Measurements from ENCODE around the gene PSME2. TPM values are rescaled to one million over a fixed set of nuclear protein-coding genes. Genes with fewer than 3 reads are reported as not detected.

Gene PSME2
- total RNA-seq, 2 donors from 2014 or later = 24.6 to 28.8 TPM

GRCh38 chr14:24179294-24179960 is 33.0 kb upstream of the PSME2 start:
- no peak for DNase-seq (ENCODE audit: low spot score)
- Histone ChIP-seq H3K27me3 (replicated peaks; ENCODE audit: insufficient read depth) (no peaks in the 10 kb centered on the region), H3K27ac (peak overlapping the region; percentile 59 to 74), H3K4me3 (no peak overlapping the region), H3K9me3 (no peaks in the 10 kb centered on the region), H3K36me3 (peaks cover 38% of the 10 kb centered on the region), H3K4me1 (ENCODE audit: control insufficient read depth in 1 of 2, low read depth in 2 of 2) (no peaks in the 10 kb centered on the region)
- TF ChIP-seq CTCF (IDR thresholded peaks at IDR 0.05) = no peak
- ATAC-seq (ENCODE audit: insufficient number of reproducible peaks, low FRiP score, low read depth) = no peak

- Histone ChIP-seq H3K27ac (no peak overlapping the region), H3K27me3 (replicated peaks; ENCODE audit: insufficient read depth) (no peaks in the 10 kb centered on the region), H3K36me3 (peaks cover 31% of the 10 kb centered on the region), H3K4me1 (ENCODE audit: control insufficient read depth in 1 of 2, low read depth in 2 of 2) (no peaks in the 10 kb centered on the region), H3K9me3 (no peaks in the 10 kb centered on the region), H3K4me3 (no peak overlapping the region)
- TF ChIP-seq CTCF (IDR thresholded peaks at IDR 0.05) = no peak
- no peak for ATAC-seq (ENCODE audit: insufficient number of reproducible peaks, low FRiP score, low read depth)
- no peak for DNase-seq (ENCODE audit: low spot score)
Measured at GRCh38 chr14:24178399-24179178, 32.2 kb upstream of the PSME2 start.

GRCh38 chr14:24177891-24178290 is 31.5 kb upstream of the PSME2 start:
- no peaks in the 10 kb centered on the region for H3K27me3 ChIP-seq (replicated peaks; ENCODE audit: insufficient read depth)
- no peaks in the 10 kb centered on the region for H3K4me1 ChIP-seq (ENCODE audit: control insufficient read depth in 1 of 2, low read depth in 2 of 2)
- no peak overlapping the region for H3K4me3 ChIP-seq
- TF ChIP-seq CTCF (IDR thresholded peaks at IDR 0.05) = no peak
- H3K27ac ChIP-seq = no peak overlapping the region
- DNase-seq (ENCODE audit: low spot score) (no peak), ATAC-seq (ENCODE audit: insufficient number of reproducible peaks, low FRiP score, low read depth) (no peak)
- peaks cover 24% of the 10 kb centered on the region for H3K36me3 ChIP-seq
- no peaks in the 10 kb centered on the region for H3K9me3 ChIP-seq

GRCh38 chr14:24177041-24177825 is 30.8 kb upstream of the PSME2 start:
- Histone ChIP-seq H3K9me3 (no peaks in the 10 kb centered on the region), H3K27ac (no peak overlapping the region), H3K4me3 (no peak overlapping the region), H3K4me1 (ENCODE audit: control insufficient read depth in 1 of 2, low read depth in 2 of 2) (peaks cover 0 to 4% of the 10 kb centered on the region in 2 donors), H3K27me3 (replicated peaks; ENCODE audit: insufficient read depth) (no peaks in the 10 kb centered on the region), H3K36me3 (peaks cover 18% of the 10 kb centered on the region)
- no peak for DNase-seq (ENCODE audit: low spot score)
- TF ChIP-seq CTCF (IDR thresholded peaks at IDR 0.05) = no peak
- no peak for ATAC-seq (ENCODE audit: insufficient number of reproducible peaks, low FRiP score, low read depth)

GRCh38 chr14:24176599-24176998 is 30.2 kb upstream of the PSME2 start:
- DNase-seq (ENCODE audit: low spot score) = no peak
- H3K27me3 ChIP-seq (replicated peaks; ENCODE audit: insufficient read depth) = no peaks in the 10 kb centered on the region
- peaks cover 13% of the 10 kb centered on the region for H3K36me3 ChIP-seq

More at GRCh38 chr14:24176599-24176998, 30.2 kb upstream of the PSME2 start:
- Histone ChIP-seq H3K9me3 (no peaks in the 10 kb centered on the region), H3K4me3 (no peak overlapping the region), H3K4me1 (ENCODE audit: control insufficient read depth in 1 of 2, low read depth in 2 of 2) (peaks cover 0 to 11% of the 10 kb centered on the region in 2 donors), H3K27ac (no peak overlapping the region)
- ATAC-seq (ENCODE audit: insufficient number of reproducible peaks, low FRiP score, low read depth) = no peak
- TF ChIP-seq CTCF (IDR thresholded peaks at IDR 0.05) = no peak

Measured in thoracic aorta (tissue), 2 donors.